GM18909 (cell line): ENCODE data around the gene SMAP1.

Experiments used
- ATAC-seq: cut with Tn5 transposase; IDR thresholded peaks from one replicate; pipeline ENCODE4 v1.9.1; 2021; ENCODE audit warnings: mild to moderate bottlenecking; ENCODE audit not compliant: unreplicated experiment, poor library complexity

Gene SMAP1

DNA sequence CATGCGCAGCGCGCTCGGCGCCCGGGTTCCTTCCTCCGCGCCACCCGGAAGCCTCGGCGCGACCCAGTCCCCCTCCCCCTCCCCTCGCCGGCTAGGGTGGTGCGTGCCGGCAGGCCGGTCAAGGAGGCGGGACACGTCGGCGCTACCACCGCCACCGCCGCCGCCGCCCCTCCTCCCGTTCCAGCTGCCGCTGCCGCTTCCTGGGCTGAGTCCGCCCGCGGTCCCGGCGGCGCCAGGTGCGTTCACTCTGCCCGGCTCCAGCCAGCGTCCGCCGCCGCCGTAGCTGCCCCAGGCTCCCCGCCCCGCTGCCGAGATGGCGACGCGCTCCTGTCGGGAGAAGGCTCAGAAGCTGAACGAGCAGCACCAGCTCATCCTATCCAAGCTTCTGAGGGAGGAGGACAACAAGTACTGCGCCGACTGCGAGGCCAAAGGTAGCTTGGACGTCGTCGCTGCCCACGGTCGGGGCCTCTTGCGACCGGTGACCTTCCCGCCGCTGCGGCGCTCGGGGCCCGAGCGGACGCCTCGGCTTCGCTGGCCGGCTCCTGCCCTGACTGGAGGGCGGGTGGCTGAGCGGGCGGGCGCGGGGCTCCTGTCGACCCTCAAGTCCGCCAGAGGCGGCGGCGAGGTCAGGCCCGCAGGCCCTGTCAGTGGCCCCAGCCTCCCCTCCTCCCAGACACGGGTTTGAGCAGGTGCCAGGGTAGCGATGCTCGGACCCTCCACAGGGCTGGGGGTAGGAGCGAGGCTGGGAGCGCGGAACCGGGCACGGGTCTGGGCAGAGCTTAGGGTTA lies at the start of gene SMAP1:
Gene SMAP1, plus strand, starts transcription at position 173 of the 788 bp plus-strand sequence. Its CDS starts 141 bp downstream, at position 314.
- ATAC-seq: peak; percentile 87

- no peak for ATAC-seq
Observed at GRCh38 chr6:70620746-70621145, 46.9 kb upstream of the SMAP1 start.

DNA sequence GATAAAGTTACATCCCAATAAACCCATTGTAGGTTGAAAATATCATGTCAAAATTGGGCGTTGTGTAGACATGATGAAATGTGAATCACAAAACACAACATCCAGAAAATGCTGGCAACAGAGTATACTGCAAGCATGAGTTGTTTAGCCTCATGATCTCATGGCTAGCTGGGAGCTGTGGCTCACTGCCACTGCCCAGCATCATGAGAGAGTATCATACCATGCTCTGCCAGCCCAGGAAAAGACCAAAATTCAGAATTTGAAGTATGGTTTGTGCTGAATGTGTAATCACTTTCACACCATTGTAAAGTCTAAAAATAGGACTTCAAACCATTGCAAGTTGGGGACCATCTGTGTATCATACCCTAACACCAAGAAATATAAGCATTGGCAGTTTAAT lies 45.2 kb upstream of the SMAP1 start:
- no peak for ATAC-seq

DNA sequence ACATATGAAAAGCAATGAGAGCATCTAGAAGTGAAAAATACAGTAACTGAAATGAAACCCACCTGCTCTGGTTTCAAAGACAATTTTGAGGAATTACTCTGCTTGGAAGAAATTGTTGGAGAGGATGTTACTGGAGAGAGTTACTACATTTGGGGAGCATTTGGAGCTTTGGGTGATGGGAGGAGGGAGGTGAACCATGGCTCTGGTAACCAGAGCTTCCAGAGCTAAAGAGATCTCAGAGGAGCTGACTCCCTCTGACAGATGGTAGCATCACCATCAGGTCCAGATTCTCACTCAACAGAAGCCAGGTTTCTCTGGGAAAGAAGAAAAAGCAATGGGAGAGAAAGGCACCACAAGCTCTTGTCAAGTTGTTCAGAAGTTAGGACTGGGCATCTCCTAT lies 42.2 kb upstream of the SMAP1 start:
- ATAC-seq: no peak

DNA sequence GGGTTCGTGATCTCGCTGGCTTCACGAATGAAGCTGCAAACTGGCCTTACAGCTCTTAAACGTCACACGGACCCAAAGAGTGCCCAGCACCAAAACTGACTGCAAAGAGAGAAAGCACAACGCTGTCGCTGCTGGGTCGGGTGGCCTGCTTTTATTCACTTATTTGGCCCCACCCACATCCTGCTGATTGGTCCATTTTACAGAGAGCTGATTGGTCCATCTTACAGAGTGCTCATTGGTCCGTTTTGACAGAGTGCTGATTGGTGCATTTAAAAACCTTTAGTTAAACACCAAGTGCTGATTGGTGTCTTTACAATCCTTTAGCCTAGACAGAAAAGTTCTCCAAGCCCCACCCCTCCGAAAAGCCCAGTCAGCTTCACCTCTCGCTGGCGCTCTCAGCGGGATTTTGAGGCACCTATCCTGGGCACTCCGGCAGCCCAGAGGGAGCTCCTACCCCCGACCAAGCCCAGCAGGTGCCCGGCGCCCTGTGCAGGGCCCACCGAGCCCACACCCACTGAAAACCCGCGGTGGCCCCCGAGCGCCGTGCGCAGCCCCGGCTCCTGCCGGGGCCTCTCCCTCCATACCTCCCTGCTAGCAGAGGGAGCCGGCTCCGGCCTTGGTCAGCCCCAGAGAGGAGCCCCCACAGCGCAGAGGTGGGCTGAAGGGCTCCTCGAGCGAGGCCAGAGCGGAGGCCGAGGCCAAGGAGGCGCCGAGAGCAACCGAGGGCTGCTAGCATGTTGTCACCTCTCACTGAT lies 40.0 kb upstream of the SMAP1 start:
- ATAC-seq: no peak

DNA sequence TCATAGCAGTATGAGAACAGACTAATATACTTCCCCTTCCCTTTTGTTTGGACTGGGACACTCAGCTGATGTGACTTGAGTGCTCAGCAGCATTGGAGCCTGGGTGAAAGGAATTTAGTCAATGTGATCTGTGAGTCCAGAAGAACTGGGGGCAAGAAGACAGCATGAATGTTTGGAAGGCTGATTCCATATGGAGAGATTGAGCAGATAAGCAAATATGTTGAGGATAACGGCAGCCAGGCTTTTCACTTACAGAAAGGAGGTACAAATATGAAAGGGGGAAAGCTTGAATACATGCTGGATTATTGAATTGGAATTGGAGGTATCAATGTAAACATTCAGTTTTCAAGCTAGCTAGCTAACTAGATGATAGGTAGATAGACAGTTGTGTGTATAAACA lies 37.8 kb upstream of the SMAP1 start:
- ATAC-seq: no peak

DNA sequence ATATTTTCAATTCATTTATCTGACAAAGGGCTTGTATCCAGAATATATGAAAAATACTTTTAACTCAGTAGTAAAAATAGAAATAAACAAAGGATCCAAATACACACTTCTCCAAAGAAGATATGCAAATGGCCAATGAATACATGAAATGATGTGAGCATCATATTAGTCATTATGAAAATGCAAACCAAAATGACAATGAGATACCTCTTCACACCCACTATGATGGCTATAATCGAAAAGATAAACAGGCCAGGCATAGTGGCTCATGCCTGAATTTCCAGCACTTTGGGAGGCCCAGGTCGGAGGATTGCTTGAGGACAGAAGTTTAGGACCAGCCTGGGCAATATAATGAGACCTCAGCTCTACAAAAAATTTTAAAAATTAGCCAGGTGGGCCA lies 33.8 kb upstream of the SMAP1 start:
- no peak for ATAC-seq

- ATAC-seq: no peak
Observed at GRCh38 chr6:70636596-70636995, 31.1 kb upstream of the SMAP1 start.

DNA sequence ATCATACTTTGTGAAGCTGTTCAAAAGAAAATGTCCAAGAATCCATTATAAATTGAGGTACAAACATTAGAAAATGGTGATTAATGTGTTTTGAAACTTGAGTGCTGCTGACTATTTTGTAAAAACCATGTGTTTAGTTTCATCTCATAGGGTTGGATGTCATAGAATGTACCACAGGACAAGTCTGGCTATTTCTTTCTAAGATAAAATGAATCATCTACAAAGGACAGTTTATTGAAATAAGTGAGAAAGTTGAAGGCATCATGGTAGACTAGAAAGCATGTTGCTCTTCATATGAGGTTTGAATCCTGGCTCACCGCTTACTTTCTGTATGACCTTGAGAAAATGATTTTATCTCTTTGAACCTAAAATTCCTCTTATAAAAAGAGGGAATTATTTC lies 29.2 kb upstream of the SMAP1 start:
- no peak for ATAC-seq

DNA sequence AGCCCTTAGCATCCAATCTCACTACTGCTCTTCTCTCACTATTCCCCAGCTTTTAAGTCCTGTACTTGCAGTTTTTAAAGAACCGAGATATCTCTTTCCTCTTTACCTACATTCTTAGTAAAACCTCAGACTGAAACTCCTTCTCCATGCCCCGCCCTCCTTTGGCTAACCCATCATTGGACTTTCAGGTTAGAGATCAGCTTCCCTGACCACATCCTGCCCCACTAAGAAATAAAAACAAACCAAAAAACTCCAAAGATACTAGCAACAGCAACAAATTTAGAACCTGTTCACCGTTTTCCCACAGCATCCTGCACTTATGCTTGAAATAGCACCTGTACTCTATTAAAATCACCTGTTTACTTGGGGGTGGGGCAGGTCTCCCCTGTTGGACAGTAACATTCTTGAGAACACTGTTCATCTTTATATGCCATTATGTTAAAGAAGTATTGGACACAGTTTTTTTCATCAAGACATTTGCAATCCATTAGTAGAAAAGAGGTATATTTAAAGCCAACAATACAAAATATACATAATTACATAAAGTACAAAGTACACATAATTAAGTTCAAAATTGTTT lies 16.3 kb upstream of the SMAP1 start:
- peak; percentile 78 for ATAC-seq

DNA sequence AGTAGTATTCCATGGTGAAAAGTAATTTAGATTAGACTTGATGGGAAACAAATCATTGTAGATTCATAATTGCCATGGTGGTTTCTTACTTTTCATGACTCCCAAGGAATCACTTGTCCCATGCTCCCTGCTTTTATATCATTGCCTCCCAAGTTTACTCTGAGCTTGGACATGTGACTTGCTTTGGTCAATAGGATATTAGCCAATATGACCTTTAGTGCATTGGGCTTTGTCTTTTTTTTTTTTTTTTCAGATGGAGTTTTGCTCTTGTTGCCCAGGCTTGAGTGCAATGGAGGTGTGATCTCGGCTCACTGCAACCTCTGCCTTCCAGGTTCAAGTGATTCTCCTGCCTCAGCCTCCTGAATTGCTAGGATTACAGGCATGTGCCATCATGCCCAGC lies 15.5 kb upstream of the SMAP1 start:
- ATAC-seq: no peak

DNA sequence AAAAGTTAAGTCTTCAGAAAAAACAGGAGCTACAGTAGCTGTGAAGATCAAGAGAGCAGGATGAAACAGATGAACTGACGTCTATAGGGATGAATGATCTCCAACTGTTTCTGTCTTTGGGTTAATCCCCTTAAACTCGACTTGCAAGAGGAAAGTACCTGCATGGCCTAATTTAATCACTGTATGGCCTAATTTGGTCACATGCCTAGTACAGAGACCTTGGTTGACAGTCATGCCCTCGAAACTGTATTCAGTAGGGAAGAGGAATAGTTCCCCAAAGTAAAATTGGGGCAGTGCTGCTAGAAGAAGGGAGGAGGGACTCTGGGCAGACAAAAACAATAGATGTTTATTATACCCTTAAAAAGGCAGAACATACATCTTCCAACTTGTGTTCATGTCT lies 10.0 kb upstream of the SMAP1 start:
- ATAC-seq: no peak

DNA sequence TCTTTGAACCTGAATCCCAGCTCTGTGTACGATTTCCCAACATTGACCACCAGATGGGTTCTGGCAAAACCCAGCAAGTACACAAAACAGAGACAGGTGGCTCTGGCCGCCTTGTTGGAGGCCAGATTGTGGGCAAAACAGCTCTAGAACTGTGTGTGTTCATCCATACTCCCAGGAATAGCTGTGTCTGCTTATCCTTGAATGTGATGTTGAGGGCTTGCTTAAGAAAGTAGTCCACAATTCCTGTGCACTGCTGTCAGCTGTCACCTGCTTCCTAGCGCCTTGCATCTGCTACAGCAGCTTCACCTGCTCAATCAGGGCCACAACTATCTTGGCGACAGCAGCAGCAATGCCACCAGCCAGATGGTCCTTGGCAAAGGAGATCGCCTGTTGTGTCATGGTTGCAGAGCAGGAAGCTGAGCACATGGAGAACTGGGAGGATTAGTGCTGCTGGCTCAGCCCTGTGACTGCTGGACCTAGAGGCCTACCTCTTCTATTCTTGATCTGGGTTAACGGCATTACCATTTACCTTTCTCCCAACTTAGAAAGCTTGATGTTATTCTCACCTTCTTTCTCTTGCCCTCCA lies 3.7 kb upstream of the SMAP1 start:
- no peak for ATAC-seq

DNA sequence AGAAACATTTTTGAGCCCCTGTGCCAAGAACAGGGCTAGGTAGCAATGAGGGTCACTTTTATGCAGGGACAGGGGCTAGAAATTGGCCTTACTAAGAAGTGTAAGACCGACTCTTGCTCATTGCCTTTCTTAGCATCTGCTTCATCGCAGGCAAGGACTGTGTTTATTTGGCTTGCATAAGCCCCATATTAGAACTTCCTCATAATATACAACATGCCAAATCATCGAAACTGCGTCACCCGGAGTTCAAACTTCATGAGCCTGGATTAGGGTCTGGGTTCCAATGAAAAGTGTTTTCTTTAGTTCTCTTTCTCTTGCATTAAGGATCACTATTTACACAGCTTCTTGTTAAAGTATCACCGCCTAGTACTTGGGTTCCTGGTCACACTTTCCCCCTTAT lies 977 bp upstream of the SMAP1 start:
- ATAC-seq: no peak

- no peak for ATAC-seq
Observed at GRCh38 chr6:70667256-70667710, 400 bp upstream of the SMAP1 start.

DNA sequence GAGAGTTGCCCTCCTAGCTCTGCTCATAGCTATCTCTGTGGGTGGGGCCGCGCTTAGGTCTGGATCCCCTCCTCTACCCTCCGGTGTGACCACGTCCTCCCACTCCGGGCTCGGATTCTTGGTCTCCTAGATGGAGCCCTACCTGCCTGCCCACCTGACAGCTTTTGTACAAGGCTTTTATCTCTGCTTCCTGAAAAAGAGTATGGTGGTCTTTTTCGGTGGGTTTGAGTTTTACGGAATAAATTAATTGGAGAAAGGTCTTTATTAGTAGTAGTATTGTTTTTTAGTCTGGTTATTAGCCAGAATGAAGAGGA lies 773 bp downstream of the SMAP1 start:
- no peak for ATAC-seq

GRCh38 chr6:70669133-70669532 lies 1.4 kb downstream of the SMAP1 start:
- ATAC-seq: no peak

DNA sequence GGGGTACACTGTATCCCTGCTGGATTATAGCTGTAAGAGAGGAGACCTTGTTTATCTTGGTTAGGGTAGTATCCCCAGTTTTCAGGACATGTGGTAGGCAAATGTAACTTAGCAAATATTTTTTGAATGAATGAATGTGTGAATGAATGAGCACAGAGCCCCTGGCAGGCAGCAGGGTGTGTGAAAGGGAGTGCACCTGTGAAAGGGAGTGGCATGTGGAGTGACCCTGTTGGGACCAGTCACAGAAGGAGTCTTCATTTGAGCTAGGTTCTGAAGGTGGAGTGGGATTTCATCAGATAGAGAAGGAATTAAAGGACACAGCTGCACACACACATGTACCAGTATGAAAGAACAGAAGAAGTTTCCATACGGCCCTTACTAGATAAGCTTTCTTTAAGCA lies 4.9 kb downstream of the SMAP1 start:
- no peak for ATAC-seq

- ATAC-seq: no peak
Observed at GRCh38 chr6:70673054-70673453, 5.4 kb downstream of the SMAP1 start.

DNA sequence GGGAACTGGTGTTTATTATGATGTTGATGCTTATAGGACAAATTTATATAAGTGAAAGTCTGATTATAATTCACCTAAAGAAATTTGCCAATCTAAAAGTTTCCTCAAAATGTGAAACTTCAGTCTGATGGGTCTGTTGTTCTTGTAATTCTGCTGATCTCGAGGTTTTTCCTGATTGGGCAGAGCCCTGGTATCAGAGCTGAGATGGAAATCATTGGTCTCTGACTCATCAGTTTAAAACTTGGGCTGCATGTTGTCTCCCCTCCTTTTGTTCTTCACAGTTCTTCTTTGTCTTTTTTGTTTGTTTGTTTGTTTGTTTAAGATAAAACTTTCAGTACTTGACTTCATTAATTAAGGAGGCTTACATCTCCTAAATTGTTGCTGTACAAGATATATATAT lies 5.9 kb downstream of the SMAP1 start:
- no peak for ATAC-seq

GRCh38 chr6:70675822-70676221 lies 8.1 kb downstream of the SMAP1 start:
- ATAC-seq: no peak
